SK-N-MC (cell line): ENCODE results near the gene PALM2AKAP2.

Experiments
- EZH2 ChIP-seq: fragments of 200-600 bp; sonication (generic); IDR thresholded peaks from one replicate; pipeline ENCODE4 v1.6.1; 2017; ENCODE audit warnings: antibody characterized with exemption
- POLR2AphosphoS5 ChIP-seq: IDR thresholded peaks from 2 replicates; pipeline ENCODE4 v1.6.1; 2012; ENCODE audit warnings: mild to moderate bottlenecking, low read depth, low read length, borderline replicate concordance

DNA sequence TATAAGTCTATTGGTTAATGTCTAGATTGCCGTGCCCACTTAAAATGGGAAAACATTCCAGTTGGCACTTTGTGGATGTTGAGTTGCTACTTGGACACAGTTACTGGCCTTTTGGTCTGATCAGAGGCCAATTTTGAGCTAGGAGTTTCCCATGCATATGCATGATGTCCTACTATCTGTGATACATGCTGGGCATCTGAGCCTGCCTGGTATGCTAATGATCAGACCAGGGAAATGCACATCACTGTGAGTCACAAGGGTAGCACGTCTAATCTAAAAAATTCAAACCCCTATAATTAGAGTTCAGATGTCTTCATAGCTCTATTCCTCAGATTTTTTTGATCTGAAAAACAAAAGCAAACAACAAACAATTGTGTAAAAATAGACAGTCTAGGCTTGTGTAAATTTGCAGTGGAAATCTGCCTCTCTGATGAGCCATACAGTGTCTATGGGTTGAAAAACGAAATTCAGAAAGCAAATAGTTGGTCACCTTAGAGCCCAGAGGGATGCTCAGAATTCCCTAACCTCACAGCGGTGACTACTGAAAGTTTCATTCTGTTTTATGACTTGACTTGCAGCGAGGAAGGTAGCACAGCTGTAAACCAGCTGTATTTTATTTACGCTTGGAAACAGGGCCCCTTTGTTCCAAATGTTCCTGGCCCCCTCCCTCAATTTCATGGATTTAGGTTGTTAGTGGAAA lies 37.3 kb downstream of the PALM2AKAP2 start:
- TF ChIP-seq EZH2 (no peak), POLR2AphosphoS5 (no peak)
